Skin epidermis (tissue), 12 donors: ENCODE data around the gene LAMA2.

ENCODE experiments used
- H3K27ac ChIP-seq, 21 experiments: fragments of 200-600 bp; sonication (generic) in 11 of 21; one replicate each; pipeline ENCODE4 v1.5.0; 2020; ENCODE audit warnings: mild to moderate bottlenecking in 3 of 21, inconsistent platforms in 2 of 21, moderate library complexity in 2 of 21
- H3K4me3 ChIP-seq, 7 experiments: fragments of 200-600 bp; sonication (generic) in 2 of 7; one replicate each; pipeline ENCODE4 v1.5.0; 2020; ENCODE audit warnings: inconsistent platforms in 2 of 7, mild to moderate bottlenecking in 2 of 7, moderate library complexity in 1 of 7

Gene LAMA2

GRCh38 chr6:129552413-129552812 is 669.5 kb downstream of the LAMA2 start:
- H3K4me3 ChIP-seq = no peak overlapping the region
- no peak overlapping the region for H3K27ac ChIP-seq

GRCh38 chr6:129555206-129555832 is 672.4 kb downstream of the LAMA2 start:
- Histone ChIP-seq H3K27ac (no peak overlapping the region), H3K4me3 (no peak overlapping the region)

- no peak overlapping the region for H3K4me3 ChIP-seq
- no peak overlapping the region for H3K27ac ChIP-seq
These were observed 675.3 kb downstream of the LAMA2 start for GRCh38 chr6:129558248-129558647.

GRCh38 chr6:129565366-129565765 is 682.4 kb downstream of the LAMA2 start:
- Histone ChIP-seq H3K27ac (no peak overlapping the region), H3K4me3 (no peak overlapping the region)

- Histone ChIP-seq H3K4me3 (no peak overlapping the region), H3K27ac (no peak overlapping the region)
These were observed 682.9 kb downstream of the LAMA2 start for GRCh38 chr6:129565811-129566210.
